Measurements from ENCODE around the gene PTGS2.

Gene PTGS2

GRCh38 chr1:186681801-186682200 lies 1.6 kb upstream of the PTGS2 start:
- no peak for DNase-seq (ENCODE audit: insufficient read length, low spot score)
- no peak for FAIRE-seq
- TF ChIP-seq, protein P1, sequence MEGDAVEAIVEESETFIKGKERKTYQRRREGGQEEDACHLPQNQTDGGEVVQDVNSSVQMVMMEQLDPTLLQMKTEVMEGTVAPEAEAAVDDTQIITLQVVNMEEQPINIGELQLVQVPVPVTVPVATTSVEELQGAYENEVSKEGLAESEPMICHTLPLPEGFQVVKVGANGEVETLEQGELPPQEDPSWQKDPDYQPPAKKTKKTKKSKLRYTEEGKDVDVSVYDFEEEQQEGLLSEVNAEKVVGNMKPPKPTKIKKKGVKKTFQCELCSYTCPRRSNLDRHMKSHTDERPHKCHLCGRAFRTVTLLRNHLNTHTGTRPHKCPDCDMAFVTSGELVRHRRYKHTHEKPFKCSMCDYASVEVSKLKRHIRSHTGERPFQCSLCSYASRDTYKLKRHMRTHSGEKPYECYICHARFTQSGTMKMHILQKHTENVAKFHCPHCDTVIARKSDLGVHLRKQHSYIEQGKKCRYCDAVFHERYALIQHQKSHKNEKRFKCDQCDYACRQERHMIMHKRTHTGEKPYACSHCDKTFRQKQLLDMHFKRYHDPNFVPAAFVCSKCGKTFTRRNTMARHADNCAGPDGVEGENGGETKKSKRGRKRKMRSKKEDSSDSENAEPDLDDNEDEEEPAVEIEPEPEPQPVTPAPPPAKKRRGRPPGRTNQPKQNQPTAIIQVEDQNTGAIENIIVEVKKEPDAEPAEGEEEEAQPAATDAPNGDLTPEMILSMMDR (IDR thresholded peaks at IDR 0.05; ENCODE audit: insufficient read depth, missing control alignments): no peak

GRCh38 chr1:186681121-186681520 lies 898 bp upstream of the PTGS2 start:
- FAIRE-seq: peak; percentile 64
- no peak for DNase-seq (ENCODE audit: insufficient read length, low spot score)
- TF ChIP-seq, protein P1 (IDR thresholded peaks at IDR 0.05; ENCODE audit: insufficient read depth, missing control alignments): no peak

DNA sequence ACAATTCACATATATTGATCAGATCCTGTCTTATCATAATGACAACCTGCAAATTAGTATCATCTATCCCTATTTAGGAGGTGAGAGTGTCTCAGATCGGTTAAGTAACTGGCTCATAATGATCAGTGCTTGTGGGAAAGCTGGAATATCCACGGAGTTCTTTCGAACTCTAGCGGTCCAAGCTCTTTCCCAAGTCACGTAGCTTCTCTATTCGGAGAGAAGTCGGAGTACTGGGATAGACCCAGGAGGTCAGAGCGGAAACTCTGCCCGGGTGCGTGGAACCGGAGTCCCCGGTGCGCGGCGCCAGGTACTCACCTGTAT lies 339 bp downstream of the PTGS2 start:
- TF ChIP-seq, protein P1 (IDR thresholded peaks at IDR 0.05; ENCODE audit: insufficient read depth, missing control alignments): no peak
- DNase-seq (ENCODE audit: insufficient read length, low spot score) (no peak), FAIRE-seq (peak; percentile 44)

- DNase-seq (ENCODE audit: insufficient read length, low spot score): no peak
- no peak for FAIRE-seq
- TF ChIP-seq, protein P1 (IDR thresholded peaks at IDR 0.05; ENCODE audit: insufficient read depth, missing control alignments): no peak
These were observed 2.1 kb downstream of the PTGS2 start for GRCh38 chr1:186678155-186678554.

DNA sequence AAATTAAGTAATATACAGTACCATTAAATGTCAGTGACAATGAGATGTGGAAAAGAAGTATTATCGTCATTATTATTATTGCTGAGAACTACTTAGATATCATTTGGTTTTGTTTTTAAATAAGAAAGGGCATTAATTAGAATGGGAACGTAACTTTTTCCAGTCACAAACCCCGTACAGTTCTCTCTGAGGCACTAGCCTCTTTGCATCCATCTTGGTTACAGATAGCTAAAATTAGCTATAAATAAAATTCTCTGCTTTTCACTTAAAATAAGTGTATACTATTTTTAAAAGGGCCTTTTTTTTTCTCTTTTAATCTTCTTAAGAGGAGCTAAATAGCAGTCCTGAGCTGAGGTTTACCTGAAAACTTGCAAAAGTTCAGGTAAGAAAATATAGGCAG lies 7.6 kb downstream of the PTGS2 start:
- no peak for DNase-seq (ENCODE audit: insufficient read length, low spot score)
- TF ChIP-seq, protein P1 (IDR thresholded peaks at IDR 0.05; ENCODE audit: insufficient read depth, missing control alignments): no peak
- FAIRE-seq: peak; percentile 80

DNA sequence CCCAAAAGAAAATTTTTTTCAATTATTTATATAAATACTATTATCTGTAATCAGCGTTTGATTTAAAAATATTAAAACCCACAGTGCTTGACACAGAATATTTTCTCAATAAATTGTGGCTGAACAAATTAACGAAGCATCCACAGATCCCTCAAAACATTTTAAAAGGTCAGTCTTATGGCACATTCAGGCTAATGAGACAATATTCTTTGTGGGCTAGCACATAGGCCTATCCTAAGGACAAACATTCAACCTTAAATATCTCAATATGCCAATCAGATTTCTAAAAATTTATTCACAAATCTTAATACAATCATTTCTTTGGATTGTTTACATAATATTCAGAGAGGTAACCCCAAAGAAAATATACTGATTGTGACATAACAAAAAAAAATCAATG lies 8.1 kb downstream of the PTGS2 start:
- FAIRE-seq (no peak), DNase-seq (ENCODE audit: insufficient read length, low spot score) (no peak)
- TF ChIP-seq, protein P1 (IDR thresholded peaks at IDR 0.05; ENCODE audit: insufficient read depth, missing control alignments): no peak

DNA sequence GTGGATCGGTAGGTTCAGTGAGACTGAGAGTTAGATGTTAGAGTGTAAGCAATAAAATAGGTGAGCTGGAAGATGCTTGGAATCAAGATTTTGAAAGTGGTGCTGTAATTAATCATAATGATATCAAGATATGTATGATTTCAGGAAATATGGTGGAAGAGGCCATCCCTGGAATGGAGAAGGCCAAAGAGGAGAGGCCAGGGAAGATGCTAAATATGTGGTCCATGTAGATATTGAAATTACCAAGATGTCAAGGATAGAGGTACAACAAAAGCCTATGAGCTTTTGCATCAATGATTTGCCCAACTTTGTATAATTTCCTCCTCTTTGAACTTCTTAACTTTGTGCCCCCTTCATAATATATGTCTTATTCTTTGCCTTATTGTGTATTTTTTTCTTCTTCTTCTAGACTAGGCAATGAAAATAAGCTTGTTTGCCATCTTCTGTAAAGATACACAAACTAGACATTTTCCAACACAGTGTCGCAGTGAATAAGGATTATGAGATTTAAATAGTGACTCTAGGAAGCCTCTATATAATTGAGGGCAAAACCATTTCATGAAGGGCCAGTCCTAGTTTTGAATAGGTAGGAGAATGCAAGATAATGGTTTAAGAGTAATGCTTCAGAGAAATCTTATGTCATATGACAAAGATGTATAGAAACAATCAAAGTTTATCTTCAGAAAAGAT lies 8.9 kb downstream of the PTGS2 start:
- DNase-seq (ENCODE audit: insufficient read length, low spot score): no peak
- TF ChIP-seq, protein P1 (IDR thresholded peaks at IDR 0.05; ENCODE audit: insufficient read depth, missing control alignments): no peak
- peak; percentile 75 for FAIRE-seq

All from D721Med (cell line).